ENCODE data around the gene ZNF672. TPM values are rescaled to one million over a fixed set of nuclear protein-coding genes. Genes with fewer than 3 reads are reported as not detected.

The ZNF672 gene
- total RNA-seq, 4 donors from 2014 or later: 22.4 to 38.4 (median 31.8) TPM

- H3K4me3 ChIP-seq: no peak overlapping the region
- H3K36me3 ChIP-seq: peaks cover 0 to 82% (median 39%) of the 10 kb centered on the region in 3 donors
- DNase-seq (ENCODE audit: low spot score in 2 of 2): no peak
- 91 to 93% methylated on average over 54 to 71 of the region's 76 CpGs for WGBS, 2 donors
- H3K9me3 ChIP-seq: no peaks in the 10 kb centered on the region
- H3K4me1 ChIP-seq: peaks cover 0 to 9% (median 2%) of the 10 kb centered on the region in 4 donors
- no peak overlapping the region for H3K27ac ChIP-seq
- no peaks in the 10 kb centered on the region for H3K27me3 ChIP-seq
- no peak for TF ChIP-seq POLR2A (IDR thresholded peaks at IDR 0.05)
- TF ChIP-seq, protein P1, sequence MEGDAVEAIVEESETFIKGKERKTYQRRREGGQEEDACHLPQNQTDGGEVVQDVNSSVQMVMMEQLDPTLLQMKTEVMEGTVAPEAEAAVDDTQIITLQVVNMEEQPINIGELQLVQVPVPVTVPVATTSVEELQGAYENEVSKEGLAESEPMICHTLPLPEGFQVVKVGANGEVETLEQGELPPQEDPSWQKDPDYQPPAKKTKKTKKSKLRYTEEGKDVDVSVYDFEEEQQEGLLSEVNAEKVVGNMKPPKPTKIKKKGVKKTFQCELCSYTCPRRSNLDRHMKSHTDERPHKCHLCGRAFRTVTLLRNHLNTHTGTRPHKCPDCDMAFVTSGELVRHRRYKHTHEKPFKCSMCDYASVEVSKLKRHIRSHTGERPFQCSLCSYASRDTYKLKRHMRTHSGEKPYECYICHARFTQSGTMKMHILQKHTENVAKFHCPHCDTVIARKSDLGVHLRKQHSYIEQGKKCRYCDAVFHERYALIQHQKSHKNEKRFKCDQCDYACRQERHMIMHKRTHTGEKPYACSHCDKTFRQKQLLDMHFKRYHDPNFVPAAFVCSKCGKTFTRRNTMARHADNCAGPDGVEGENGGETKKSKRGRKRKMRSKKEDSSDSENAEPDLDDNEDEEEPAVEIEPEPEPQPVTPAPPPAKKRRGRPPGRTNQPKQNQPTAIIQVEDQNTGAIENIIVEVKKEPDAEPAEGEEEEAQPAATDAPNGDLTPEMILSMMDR (IDR thresholded peaks at IDR 0.05): no peak
- no peak for TF ChIP-seq EP300 (IDR thresholded peaks at IDR 0.05)
These were observed 9.3 kb downstream of the ZNF672 start for GRCh38 chr1:248847181-248847955.

- no peak for DNase-seq (ENCODE audit: low spot score in 2 of 2)
- Histone ChIP-seq H3K4me1 (peaks cover 0 to 3% (median 0%) of the 10 kb centered on the region in 4 donors), H3K36me3 (peaks cover 0 to 80% (median 39%) of the 10 kb centered on the region in 3 donors), H3K9me3 (no peaks in the 10 kb centered on the region), H3K4me3 (no peak overlapping the region), H3K27me3 (no peaks in the 10 kb centered on the region), H3K27ac (no peak overlapping the region)
- 93 to 95% methylated on average over 71 to 72 of the region's 72 CpGs for WGBS, 2 donors
- no peak for TF ChIP-seq EP300 (IDR thresholded peaks at IDR 0.05)
- no peak for TF ChIP-seq POLR2A (IDR thresholded peaks at IDR 0.05)
- TF ChIP-seq, protein P1 (IDR thresholded peaks at IDR 0.05): no peak
These were observed 10.0 kb downstream of the ZNF672 start for GRCh38 chr1:248847956-248848561.

- Histone ChIP-seq H3K27me3 (no peaks in the 10 kb centered on the region), H3K4me3 (no peak overlapping the region), H3K27ac (no peak overlapping the region), H3K9me3 (no peaks in the 10 kb centered on the region), H3K36me3 (peaks cover 0 to 86% (median 39%) of the 10 kb centered on the region in 3 donors), H3K4me1 (peaks cover 0 to 2% (median 0%) of the 10 kb centered on the region in 4 donors)
- TF ChIP-seq, protein P1 (IDR thresholded peaks at IDR 0.05): no peak
- TF ChIP-seq EP300 (IDR thresholded peaks at IDR 0.05) (no peak), POLR2A (IDR thresholded peaks at IDR 0.05) (no peak)
- 87 to 90% methylated on average over 8 of the region's 8 CpGs for WGBS, 2 donors
- no peak for DNase-seq (ENCODE audit: low spot score in 2 of 2)
These were observed 10.6 kb downstream of the ZNF672 start for GRCh38 chr1:248848602-248849001.

- WGBS, 2 donors: 97 to 100% methylated on average over 3 of the region's 3 CpGs
- H3K27ac ChIP-seq: no peak overlapping the region
- H3K4me3 ChIP-seq: no peak overlapping the region
- peaks cover 0 to 91% (median 39%) of the 10 kb centered on the region in 3 donors for H3K36me3 ChIP-seq
- no peaks in the 10 kb centered on the region for H3K9me3 ChIP-seq
- no peaks in the 10 kb centered on the region for H3K4me1 ChIP-seq
- no peaks in the 10 kb centered on the region for H3K27me3 ChIP-seq
- TF ChIP-seq, protein P1 (IDR thresholded peaks at IDR 0.05): no peak
- TF ChIP-seq POLR2A (IDR thresholded peaks at IDR 0.05) (no peak), EP300 (IDR thresholded peaks at IDR 0.05) (no peak)
- DNase-seq (ENCODE audit: low spot score in 2 of 2): no peak
These were observed 11.1 kb downstream of the ZNF672 start for GRCh38 chr1:248849152-248849551.

DNA sequence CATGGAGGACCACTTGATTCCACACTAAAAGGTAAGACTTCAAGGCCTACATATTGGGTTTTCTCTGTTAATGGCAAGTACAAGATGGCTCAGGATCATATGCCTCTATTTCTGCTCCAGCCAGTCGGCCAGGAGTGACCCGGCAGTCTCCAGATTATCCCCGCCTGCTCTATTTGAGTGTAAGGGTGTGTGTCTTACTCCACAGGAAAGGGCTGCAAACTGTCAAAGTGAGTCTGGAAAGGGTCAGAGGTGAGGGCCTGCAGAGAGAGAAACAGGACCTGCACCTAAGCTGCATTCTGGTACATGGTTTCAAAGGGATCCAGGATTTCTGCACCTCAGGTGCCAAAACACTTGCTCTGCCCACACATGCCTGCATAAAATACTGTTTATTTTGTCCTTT is 11.6 kb downstream of the ZNF672 start:
- DNase-seq (ENCODE audit: low spot score in 2 of 2): no peak
- 88 to 90% methylated on average over 3 of the region's 3 CpGs for WGBS, 2 donors
- Histone ChIP-seq H3K4me3 (no peak overlapping the region), H3K4me1 (no peaks in the 10 kb centered on the region), H3K27ac (no peak overlapping the region), H3K9me3 (no peaks in the 10 kb centered on the region), H3K27me3 (no peaks in the 10 kb centered on the region), H3K36me3 (peaks cover 0 to 89% (median 39%) of the 10 kb centered on the region in 3 donors)
- no peak for TF ChIP-seq POLR2A (IDR thresholded peaks at IDR 0.05)
- TF ChIP-seq EP300 (IDR thresholded peaks at IDR 0.05): no peak
- TF ChIP-seq, protein P1 (IDR thresholded peaks at IDR 0.05): no peak
